ENCODE data around the gene SHISA7.

GRCh38 chr19:55407800-55408532 is 35.1 kb downstream of the SHISA7 start:
- TF ChIP-seq CTCF (conservative IDR thresholded peaks at IDR 0.05; ENCODE audit: low read length) (no peak), EZH2phosphoT487 (IDR thresholded peaks at IDR 0.05; ENCODE audit: borderline replicate concordance) (no peak)
